Karpas-422 (cell line): ENCODE results near the gene OGFRL1. TPM values are rescaled to one million over a fixed set of nuclear protein-coding genes. Genes with fewer than 3 reads are reported as not detected.
"Not testable (repeated sequence)": the region's sequence is repeated elsewhere in the genome, so short reads cannot be mapped to it uniquely, and the experiment has no call there.

Source experiments
- DNase-seq: peaks from one replicate; pipeline ENCODE4 v3.0.0-alpha.2; 2015
- H2AFZ ChIP-seq: fragments of 200-600 bp; sonication (generic); 2 replicates; pipeline ENCODE4 v1.6.1; 2014; ENCODE audit warnings: antibody characterized with exemption, low read length, mixed read lengths
- H3K27ac ChIP-seq: fragments of 200-600 bp; sonication (generic); 2 replicates; pipeline ENCODE4 v1.5.1; 2014; ENCODE audit warnings: mild to moderate bottlenecking, low read length, moderate library complexity
- H3K27me3 ChIP-seq: fragments of 200-600 bp; sonication (generic); 2 replicates; pipeline ENCODE4 v1.6.1; 2014; ENCODE audit warnings: low read length, mixed read lengths
- H3K36me3 ChIP-seq: fragments of 200-600 bp; sonication (generic); 2 replicates; pipeline ENCODE4 v1.6.1; 2014; ENCODE audit warnings: low read length, mixed read lengths; ENCODE audit not compliant: insufficient read depth
- H3K4me1 ChIP-seq: fragments of 200-600 bp; sonication (generic); 2 replicates; pipeline ENCODE4 v1.6.1; 2014; ENCODE audit warnings: mild to moderate bottlenecking, low read length, mixed read lengths
- H3K4me2 ChIP-seq: fragments of 200-600 bp; sonication (generic); 2 replicates; pipeline ENCODE4 v1.6.1; 2014; ENCODE audit warnings: low read length, low read depth, mild to moderate bottlenecking; ENCODE audit not compliant: poor library complexity, severe bottlenecking
- H3K4me3 ChIP-seq: fragments of 200-600 bp; sonication (generic); 2 replicates; pipeline ENCODE4 v1.5.1; 2014; ENCODE audit warnings: mild to moderate bottlenecking, antibody characterized with exemption, low read length, mixed read lengths
- H3K79me2 ChIP-seq: fragments of 200-600 bp; sonication (generic); 2 replicates; pipeline ENCODE4 v1.6.1; 2014; ENCODE audit warnings: mild to moderate bottlenecking, low read length, mixed read lengths
- H3K9ac ChIP-seq: fragments of 200-600 bp; sonication (generic); 2 replicates; pipeline ENCODE4 v1.6.0; 2014; ENCODE audit warnings: low read length
- H3K9me2 ChIP-seq: fragments of 200-600 bp; sonication (generic), shearing (Covaris generic); replicated peaks from 2 replicates; pipeline ENCODE4 v1.6.0; 2014; ENCODE audit warnings: mild to moderate bottlenecking, low read length, moderate library complexity; ENCODE audit not compliant: insufficient read depth
- H3K9me3 ChIP-seq: fragments of 300-700, 200-600 bp; sonication (generic); 2 replicates; pipeline ENCODE4 v1.6.1; 2014; ENCODE audit warnings: low read length, mixed read lengths
- H4K20me1 ChIP-seq: fragments of 200-600 bp; sonication (generic); 2 replicates; pipeline ENCODE4 v1.6.1; 2014; ENCODE audit warnings: mild to moderate bottlenecking, antibody characterized with exemption, low read length, low read depth; ENCODE audit not compliant: insufficient read depth
- total RNA-seq: library from RNA; depleted of rRNA; stranded (reverse); fragments of >200 nt; shearing (Covaris generic); gene quantifications from 2 replicates; pipeline ENCODE4 v1.2.3, GENCODE V29; 2014; ENCODE audit warnings: low replicate concordance

The OGFRL1 gene
- total RNA-seq, 1 experiment from 2014 or later, result 59.9 TPM

- H3K27ac ChIP-seq, result no peak overlapping the region
- no peaks in the 10 kb centered on the region for H4K20me1 ChIP-seq
- H3K4me2 ChIP-seq, result no peak overlapping the region
- no peaks in the 10 kb centered on the region for H3K9me3 ChIP-seq
- H2AFZ ChIP-seq, result no peak overlapping the region
- no peaks in the 10 kb centered on the region for H3K79me2 ChIP-seq
- DNase-seq, result peak; percentile 43
- H3K4me1 ChIP-seq, result peaks cover 36% of the 10 kb centered on the region
- no peak overlapping the region for H3K9ac ChIP-seq
- no peaks in the 10 kb centered on the region for H3K9me2 ChIP-seq
- no peaks in the 10 kb centered on the region for H3K36me3 ChIP-seq
- H3K27me3 ChIP-seq, result no peaks in the 10 kb centered on the region
- H3K4me3 ChIP-seq, result no peak overlapping the region
Measured at GRCh38 chr6:71252410-71252809, 36.2 kb upstream of the OGFRL1 start.

GRCh38 chr6:71252960-71253359 lies 35.7 kb upstream of the OGFRL1 start:
- no peaks in the 10 kb centered on the region for H3K9me3 ChIP-seq
- no peaks in the 10 kb centered on the region for H4K20me1 ChIP-seq
- no peaks in the 10 kb centered on the region for H3K27me3 ChIP-seq
- no peak overlapping the region for H3K9ac ChIP-seq
- no peaks in the 10 kb centered on the region for H3K79me2 ChIP-seq
- no peak overlapping the region for H3K27ac ChIP-seq
- H3K4me1 ChIP-seq, result peaks cover 35% of the 10 kb centered on the region
- no peaks in the 10 kb centered on the region for H3K9me2 ChIP-seq
- DNase-seq, result peak; percentile 15
- H3K4me2 ChIP-seq, result no peak overlapping the region
- H3K36me3 ChIP-seq, result no peaks in the 10 kb centered on the region
- no peak overlapping the region for H2AFZ ChIP-seq
- H3K4me3 ChIP-seq, result no peak overlapping the region

- Histone ChIP-seq H3K4me2 (no peak overlapping the region), H3K9me3 (no peaks in the 10 kb centered on the region), H2AFZ (peak overlapping the region; percentile 2; the same call in 1 of the 2 replicates), H3K9me2 (no peaks in the 10 kb centered on the region), H3K36me3 (no peaks in the 10 kb centered on the region), H3K4me1 (peaks cover 27% of the 10 kb centered on the region), H3K4me3 (no peak overlapping the region), H3K9ac (no peak overlapping the region), H3K79me2 (no peaks in the 10 kb centered on the region), H4K20me1 (no peaks in the 10 kb centered on the region), H3K27ac (no peak overlapping the region), H3K27me3 (no peaks in the 10 kb centered on the region)
- DNase-seq, result no peak
Measured at GRCh38 chr6:71254323-71254722, 34.3 kb upstream of the OGFRL1 start.

- Histone ChIP-seq H3K4me2 (no peak overlapping the region), H3K79me2 (no peaks in the 10 kb centered on the region), H3K4me1 (peaks cover 3% of the 10 kb centered on the region; the same call in 1 of the 2 replicates), H3K27me3 (no peaks in the 10 kb centered on the region), H4K20me1 (no peaks in the 10 kb centered on the region), H3K9ac (no peak overlapping the region), H3K36me3 (no peaks in the 10 kb centered on the region), H3K4me3 (no peak overlapping the region), H3K9me2 (no peaks in the 10 kb centered on the region), H3K9me3 (no peaks in the 10 kb centered on the region), H3K27ac (no peak overlapping the region), H2AFZ (no peak overlapping the region)
- no peak for DNase-seq
Measured at GRCh38 chr6:71258078-71258866, 30.3 kb upstream of the OGFRL1 start.

- Histone ChIP-seq H3K9me3 (no peaks in the 10 kb centered on the region), H2AFZ (no peak overlapping the region), H3K27me3 (no peaks in the 10 kb centered on the region), H3K4me1 (peaks cover 3% of the 10 kb centered on the region; the same call in 1 of the 2 replicates), H3K4me3 (no peak overlapping the region), H3K9me2 (no peaks in the 10 kb centered on the region), H4K20me1 (no peaks in the 10 kb centered on the region), H3K79me2 (no peaks in the 10 kb centered on the region), H3K36me3 (no peaks in the 10 kb centered on the region), H3K27ac (no peak overlapping the region), H3K4me2 (no peak overlapping the region), H3K9ac (no peak overlapping the region)
- no peak for DNase-seq
Measured at GRCh38 chr6:71259888-71260604, 28.6 kb upstream of the OGFRL1 start.

GRCh38 chr6:71262914-71263313 lies 25.7 kb upstream of the OGFRL1 start:
- Histone ChIP-seq H3K36me3 (no peaks in the 10 kb centered on the region), H3K9ac (no peak overlapping the region), H3K9me2 (no peaks in the 10 kb centered on the region), H3K27ac (no peak overlapping the region), H3K27me3 (no peaks in the 10 kb centered on the region), H4K20me1 (no peaks in the 10 kb centered on the region), H3K9me3 (no peaks in the 10 kb centered on the region), H3K4me3 (no peak overlapping the region), H2AFZ (no peak overlapping the region), H3K4me2 (no peak overlapping the region), H3K4me1 (peaks cover 3% of the 10 kb centered on the region; the same call in 1 of the 2 replicates), H3K79me2 (no peaks in the 10 kb centered on the region)
- DNase-seq, result no peak

GRCh38 chr6:71266392-71266791 lies 22.2 kb upstream of the OGFRL1 start:
- not testable (repeated sequence) for H3K9me2 ChIP-seq, H3K27ac ChIP-seq, H3K9me3 ChIP-seq, H3K4me3 ChIP-seq, H3K79me2 ChIP-seq, H4K20me1 ChIP-seq, H2AFZ ChIP-seq, H3K36me3 ChIP-seq, H3K4me2 ChIP-seq, H3K9ac ChIP-seq, H3K27me3 ChIP-seq, DNase-seq
- H3K4me1 ChIP-seq, result peaks cover 11% of the 10 kb centered on the region

- Histone ChIP-seq H3K4me3 (no peak overlapping the region), H3K79me2 (no peaks in the 10 kb centered on the region), H3K4me2 (no peak overlapping the region), H3K9me3 (no peaks in the 10 kb centered on the region), H3K36me3 (no peaks in the 10 kb centered on the region), H3K27me3 (no peaks in the 10 kb centered on the region), H3K27ac (no peak overlapping the region), H4K20me1 (no peaks in the 10 kb centered on the region), H2AFZ (no peak overlapping the region), H3K9ac (no peak overlapping the region), H3K4me1 (peaks cover 11% of the 10 kb centered on the region), H3K9me2 (no peaks in the 10 kb centered on the region)
- DNase-seq, result no peak
Measured at GRCh38 chr6:71268735-71269437, 19.7 kb upstream of the OGFRL1 start.
